Right atrium auricular region (tissue), 2 donors: ENCODE data around the gene R3HDM1. TPM values are rescaled to one million over a fixed set of nuclear protein-coding genes. Genes with fewer than 3 reads are reported as not detected.

ENCODE experiments used
- DNase-seq: peaks from one replicate; pipeline ENCODE4 v3.0.0-alpha.2; 2019; ENCODE audit warnings: low spot score
- H3K27ac ChIP-seq, 2 donors: fragments of 200-600 bp; sonication (generic); 1 replicate in 1 of 2; 2 replicates in 1 of 2; pipeline ENCODE4 v1.5.1; 2016 to 2019
- H3K27me3 ChIP-seq, 2 donors: fragments of 200-600 bp; sonication (generic); one replicate each; pipeline versions ENCODE4 v1.5.1 to v1.6.0; 2017 to 2019
- H3K36me3 ChIP-seq: fragments of 200-600 bp; sonication (generic); one replicate; pipeline ENCODE4 v1.5.1; 2016
- H3K4me1 ChIP-seq, 2 donors: fragments of 200-600 bp; sonication (generic); one replicate each; pipeline versions ENCODE4 v1.5.1 to v1.6.0; 2017 to 2019
- H3K4me3 ChIP-seq, 2 donors: fragments of 200-600 bp; sonication (generic); 1 replicate in 1 of 2; 2 replicates in 1 of 2; pipeline ENCODE4 v1.5.1; 2017 to 2019; ENCODE audit warnings: mild to moderate bottlenecking in 1 of 2, moderate library complexity in 1 of 2
- H3K9me3 ChIP-seq, 2 donors: fragments of 200-600 bp; sonication (generic); one replicate each; pipeline ENCODE4 v1.5.1; 2019
- total RNA-seq, 2 donors: library from RNA; depleted of rRNA; stranded (reverse); fragments of >200 nt; gene quantifications; one replicate each; pipeline ENCODE4 v1.1.0, GENCODE V29; 2016
- TF ChIP-seq, protein P1 (sequence below), 2 donors: fragments of 200-600 bp; sonication (generic); IDR thresholded peaks; one replicate each; pipeline ENCODE4 v1.5.1; 2019; ENCODE audit warnings: antibody characterized with exemption in 2 of 2

The R3HDM1 gene
- total RNA-seq, 2 donors from 2014 or later: 12.1 to 14.3 TPM

- H3K27me3 ChIP-seq: no peaks in the 10 kb centered on the region
- H3K4me1 ChIP-seq: peaks cover 0 to 4% of the 10 kb centered on the region in 2 donors
- H3K9me3 ChIP-seq: no peaks in the 10 kb centered on the region
- DNase-seq: no peak
- H3K36me3 ChIP-seq: peaks cover 3% of the 10 kb centered on the region
- no peak overlapping the region for H3K4me3 ChIP-seq
- no peak overlapping the region for H3K27ac ChIP-seq
- TF ChIP-seq, protein P1, sequence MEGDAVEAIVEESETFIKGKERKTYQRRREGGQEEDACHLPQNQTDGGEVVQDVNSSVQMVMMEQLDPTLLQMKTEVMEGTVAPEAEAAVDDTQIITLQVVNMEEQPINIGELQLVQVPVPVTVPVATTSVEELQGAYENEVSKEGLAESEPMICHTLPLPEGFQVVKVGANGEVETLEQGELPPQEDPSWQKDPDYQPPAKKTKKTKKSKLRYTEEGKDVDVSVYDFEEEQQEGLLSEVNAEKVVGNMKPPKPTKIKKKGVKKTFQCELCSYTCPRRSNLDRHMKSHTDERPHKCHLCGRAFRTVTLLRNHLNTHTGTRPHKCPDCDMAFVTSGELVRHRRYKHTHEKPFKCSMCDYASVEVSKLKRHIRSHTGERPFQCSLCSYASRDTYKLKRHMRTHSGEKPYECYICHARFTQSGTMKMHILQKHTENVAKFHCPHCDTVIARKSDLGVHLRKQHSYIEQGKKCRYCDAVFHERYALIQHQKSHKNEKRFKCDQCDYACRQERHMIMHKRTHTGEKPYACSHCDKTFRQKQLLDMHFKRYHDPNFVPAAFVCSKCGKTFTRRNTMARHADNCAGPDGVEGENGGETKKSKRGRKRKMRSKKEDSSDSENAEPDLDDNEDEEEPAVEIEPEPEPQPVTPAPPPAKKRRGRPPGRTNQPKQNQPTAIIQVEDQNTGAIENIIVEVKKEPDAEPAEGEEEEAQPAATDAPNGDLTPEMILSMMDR (IDR thresholded peaks at IDR 0.05): no peak
These were observed 131.9 kb downstream of the R3HDM1 start for GRCh38 chr2:135663148-135663700.

- no peaks in the 10 kb centered on the region for H3K9me3 ChIP-seq
- TF ChIP-seq, protein P1 (IDR thresholded peaks at IDR 0.05): no peak
- no peaks in the 10 kb centered on the region for H3K27me3 ChIP-seq
- peaks cover 3% of the 10 kb centered on the region for H3K36me3 ChIP-seq
- no peak overlapping the region for H3K27ac ChIP-seq
- no peak overlapping the region for H3K4me3 ChIP-seq
- DNase-seq: no peak
- peaks cover 0 to 4% of the 10 kb centered on the region in 2 donors for H3K4me1 ChIP-seq
These were observed 133.4 kb downstream of the R3HDM1 start for GRCh38 chr2:135664623-135665068.

- Histone ChIP-seq H3K4me3 (no peak overlapping the region), H3K9me3 (no peaks in the 10 kb centered on the region), H3K27me3 (no peaks in the 10 kb centered on the region), H3K4me1 (peaks cover 0 to 4% of the 10 kb centered on the region in 2 donors), H3K36me3 (peaks cover 3% of the 10 kb centered on the region), H3K27ac (no peak overlapping the region)
- TF ChIP-seq, protein P1 (IDR thresholded peaks at IDR 0.05): no peak
- DNase-seq: no peak
These were observed 135.8 kb downstream of the R3HDM1 start for GRCh38 chr2:135667045-135667444.

DNA sequence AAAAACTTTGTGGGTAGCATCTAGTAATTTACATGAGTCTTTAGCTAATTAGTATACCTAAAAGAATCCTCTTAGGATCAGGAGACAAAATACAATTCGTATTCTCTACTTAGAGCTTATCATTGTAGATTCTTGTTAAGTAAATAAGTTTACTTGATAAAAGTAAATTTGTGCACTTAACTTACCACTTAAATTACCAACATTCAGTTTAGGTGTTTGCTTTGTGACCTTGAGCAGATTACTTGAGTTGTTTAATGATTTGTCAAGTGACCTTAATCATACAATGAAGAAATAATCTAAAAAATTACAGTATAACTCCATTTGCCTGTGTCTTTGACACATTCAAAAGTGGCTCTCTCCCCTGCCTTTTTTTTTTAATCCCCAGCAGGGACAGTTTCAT is 143.2 kb downstream of the R3HDM1 start:
- H3K27me3 ChIP-seq: no peaks in the 10 kb centered on the region
- TF ChIP-seq, protein P1 (IDR thresholded peaks at IDR 0.05): no peak
- peaks cover 6% of the 10 kb centered on the region for H3K36me3 ChIP-seq

GRCh38 chr2:135676031-135676430 is 144.7 kb downstream of the R3HDM1 start:
- no peaks in the 10 kb centered on the region for H3K9me3 ChIP-seq
- H3K27me3 ChIP-seq: no peaks in the 10 kb centered on the region
- DNase-seq: no peak
- TF ChIP-seq, protein P1 (IDR thresholded peaks at IDR 0.05): no peak
- peaks cover 17% of the 10 kb centered on the region for H3K36me3 ChIP-seq
- no peak overlapping the region for H3K27ac ChIP-seq
- no peak overlapping the region for H3K4me3 ChIP-seq
- no peaks in the 10 kb centered on the region for H3K4me1 ChIP-seq

More for the DNA sequence above, 143.2 kb downstream of the R3HDM1 start:
- H3K4me3 ChIP-seq: no peak overlapping the region
- no peaks in the 10 kb centered on the region for H3K4me1 ChIP-seq
- DNase-seq: no peak
- H3K9me3 ChIP-seq: no peaks in the 10 kb centered on the region
- H3K27ac ChIP-seq: no peak overlapping the region

DNA sequence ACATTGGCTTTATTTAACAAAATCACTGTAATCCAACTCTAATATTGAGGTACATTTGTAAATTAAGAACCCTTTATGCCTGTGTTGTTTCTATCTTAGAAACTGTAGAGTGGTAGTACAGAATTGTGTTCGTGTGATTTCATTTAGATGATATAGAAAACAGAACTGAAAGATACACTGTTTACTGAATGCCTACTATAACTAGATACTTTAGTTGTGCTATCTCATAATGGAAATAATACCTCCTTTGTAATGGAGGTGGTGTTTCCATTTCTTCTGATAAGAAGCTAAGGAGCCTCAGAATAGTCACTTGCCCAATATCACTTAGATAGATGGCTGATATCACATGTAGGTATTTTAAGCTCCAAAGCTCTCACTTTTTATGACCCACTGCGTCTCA is 147.8 kb downstream of the R3HDM1 start:
- no peaks in the 10 kb centered on the region for H3K9me3 ChIP-seq
- H3K36me3 ChIP-seq: peaks cover 18% of the 10 kb centered on the region
- TF ChIP-seq, protein P1 (IDR thresholded peaks at IDR 0.05): no peak
- H3K27me3 ChIP-seq: no peaks in the 10 kb centered on the region
- no peak overlapping the region for H3K4me3 ChIP-seq
- no peak for DNase-seq
- no peaks in the 10 kb centered on the region for H3K4me1 ChIP-seq
- H3K27ac ChIP-seq: no peak overlapping the region
